HEK293T (cell line): ENCODE measurements around the gene RBM4B.

Experiments
- CTCF ChIA-PET: fragments of 350-600 bp; formaldehyde crosslinking; extraction: SDS; loops from one replicate; lab custom pipeline; 2021; ENCODE audit warnings: antibody characterized with exemption, inconsistent platforms; lab: Yijun Ruan, JAX
- POLR2A ChIA-PET: fragments of 350-600 bp; formaldehyde crosslinking; extraction: SDS; loops from one replicate; lab custom pipeline; 2020; ENCODE audit warnings: antibody characterized with exemption, inconsistent platforms; lab: Yijun Ruan, JAX
- DNase-seq: peaks from one replicate; pipeline ENCODE4 v3.0.0; 2012; ENCODE audit warnings: mixed read lengths; ENCODE audit errors: extremely low spot score
- ARNT ChIP-seq: fragments of 450-650 bp; IDR thresholded peaks from 2 replicates; pipeline ENCODE4 v1.6.1; 2017; ENCODE audit warnings: mild to moderate bottlenecking
- BHLHE40 ChIP-seq: fragments of 450-650 bp; IDR thresholded peaks from 2 replicates; pipeline ENCODE4 v1.6.1; 2016; ENCODE audit warnings: mild to moderate bottlenecking, moderate library complexity, borderline replicate concordance
- CTBP1 ChIP-seq: fragments of 450-650 bp; IDR thresholded peaks from 2 replicates; pipeline ENCODE4 v1.6.1; 2016; ENCODE audit warnings: borderline replicate concordance
- ELF4 ChIP-seq: fragments of 450-650 bp; IDR thresholded peaks from 2 replicates; pipeline ENCODE4 v1.6.1; 2017; ENCODE audit warnings: antibody characterized with exemption
- FOXA1 ChIP-seq: fragments of 450-650 bp; IDR thresholded peaks from 2 replicates; pipeline ENCODE4 v1.6.1; 2016; ENCODE audit warnings: mild to moderate bottlenecking
- FOXK2 ChIP-seq: fragments of 450-650 bp; IDR thresholded peaks from 2 replicates; pipeline ENCODE4 v1.6.1; 2016; ENCODE audit warnings: mild to moderate bottlenecking
- FOXM1 ChIP-seq: fragments of 450-650 bp; IDR thresholded peaks from 2 replicates; pipeline ENCODE4 v1.6.1; 2017; ENCODE audit warnings: mild to moderate bottlenecking, borderline replicate concordance
- HDGF ChIP-seq: fragments of 450-650 bp; IDR thresholded peaks from 2 replicates; pipeline ENCODE4 v1.6.1; 2017; ENCODE audit warnings: antibody characterized with exemption, borderline replicate concordance
- L3MBTL2 ChIP-seq: fragments of 450-650 bp; conservative IDR thresholded peaks from 2 replicates; pipeline ENCODE4 v1.6.1; 2016; ENCODE audit warnings: mild to moderate bottlenecking
- LEF1 ChIP-seq: fragments of 450-650 bp; IDR thresholded peaks from 2 replicates; pipeline ENCODE4 v1.6.1; 2017; ENCODE audit warnings: mild to moderate bottlenecking, borderline replicate concordance
- NFRKB ChIP-seq: fragments of 450-650 bp; IDR thresholded peaks from 2 replicates; pipeline ENCODE4 v1.6.1; 2016; ENCODE audit warnings: mild to moderate bottlenecking, moderate library complexity
- PKNOX1 ChIP-seq: fragments of 450-650 bp; IDR thresholded peaks from 2 replicates; pipeline ENCODE4 v1.6.1; 2016
- SP1 ChIP-seq: fragments of 450-650 bp; IDR thresholded peaks from 2 replicates; pipeline ENCODE4 v1.6.1; 2017
- SUZ12 ChIP-seq: fragments of 450-650 bp; IDR thresholded peaks from 2 replicates; pipeline ENCODE4 v1.6.1; 2016; ENCODE audit warnings: mild to moderate bottlenecking
- TARDBP ChIP-seq: fragments of 450-650 bp; IDR thresholded peaks from 2 replicates; pipeline ENCODE4 v1.6.1; 2016
- ZNF384 ChIP-seq: fragments of 450-650 bp; IDR thresholded peaks from 2 replicates; pipeline ENCODE4 v1.6.1; 2016

The RBM4B gene

GRCh38 chr11:66691311-66691980 is 13.8 kb upstream of the RBM4B start:
- DNase-seq = no peak
- no peak for TF ChIP-seq NFRKB
- no peak for TF ChIP-seq FOXK2
- no peak for TF ChIP-seq ARNT
- no peak for TF ChIP-seq FOXA1
- TF ChIP-seq SUZ12 = no peak
- no peak for TF ChIP-seq FOXM1
- no peak for TF ChIP-seq PKNOX1
- TF ChIP-seq LEF1 = no peak
- TF ChIP-seq BHLHE40 = no peak
- no peak for TF ChIP-seq CTBP1
- no peak for TF ChIP-seq ZNF384
- CTCF ChIA-PET = no interaction called here
- POLR2A ChIA-PET = no interaction called here

- POLR2A ChIA-PET = no interaction called here
- DNase-seq = no peak
- no peak for TF ChIP-seq L3MBTL2
- no peak for TF ChIP-seq FOXM1
- TF ChIP-seq SUZ12 = no peak
- CTCF ChIA-PET = no interaction called here
Measured at GRCh38 chr11:66689661-66690590, 12.2 kb upstream of the RBM4B start.

- no peak for DNase-seq
- POLR2A ChIA-PET = no interaction called here
- CTCF ChIA-PET = no interaction called here
- TF ChIP-seq ELF4 (no peak), FOXK2 (no peak), NFRKB (no peak), SP1 (no peak), SUZ12 (no peak), CTBP1 (no peak), BHLHE40 (no peak), L3MBTL2 (no peak), HDGF (no peak), ARNT (no peak), TARDBP (no peak), LEF1 (no peak), PKNOX1 (no peak), FOXM1 (no peak), FOXA1 (no peak), ZNF384 (no peak)
Measured at GRCh38 chr11:66688561-66689534, 11.2 kb upstream of the RBM4B start.

GRCh38 chr11:66687831-66688281 is 10.2 kb upstream of the RBM4B start:
- CTCF ChIA-PET = no interaction called here
- no peak for TF ChIP-seq NFRKB
- no peak for TF ChIP-seq HDGF
- no peak for TF ChIP-seq FOXM1
- TF ChIP-seq CTBP1 = no peak
- TF ChIP-seq LEF1 = no peak
- POLR2A ChIA-PET = no interaction called here
- no peak for DNase-seq

GRCh38 chr11:66686801-66687750 is 9.4 kb upstream of the RBM4B start:
- no peak for DNase-seq
- POLR2A ChIA-PET = no interaction called here
- TF ChIP-seq L3MBTL2 = no peak
- no peak for TF ChIP-seq HDGF
- TF ChIP-seq CTBP1 = no peak
- TF ChIP-seq ZNF384 = no peak
- TF ChIP-seq SP1 = no peak
- TF ChIP-seq PKNOX1 = no peak
- TF ChIP-seq TARDBP = no peak
- TF ChIP-seq NFRKB = no peak
- TF ChIP-seq LEF1 = no peak
- TF ChIP-seq ARNT = no peak
- TF ChIP-seq FOXA1 = no peak
- TF ChIP-seq BHLHE40 = no peak
- TF ChIP-seq FOXM1 = no peak
- no peak for TF ChIP-seq SUZ12
- TF ChIP-seq ELF4 = no peak
- TF ChIP-seq FOXK2 = no peak
- CTCF ChIA-PET = interaction anchor here (0.9 kb wide), 1 partner anchor 8 kb away, joined by 4 read pairs; no protein-coding TSS in a partner anchor
